ENCODE data around the gene CFAP157.
A peak's percentile ranks its signal among the peaks of the same experiment; 100 is the strongest.

Gene CFAP157

DNA sequence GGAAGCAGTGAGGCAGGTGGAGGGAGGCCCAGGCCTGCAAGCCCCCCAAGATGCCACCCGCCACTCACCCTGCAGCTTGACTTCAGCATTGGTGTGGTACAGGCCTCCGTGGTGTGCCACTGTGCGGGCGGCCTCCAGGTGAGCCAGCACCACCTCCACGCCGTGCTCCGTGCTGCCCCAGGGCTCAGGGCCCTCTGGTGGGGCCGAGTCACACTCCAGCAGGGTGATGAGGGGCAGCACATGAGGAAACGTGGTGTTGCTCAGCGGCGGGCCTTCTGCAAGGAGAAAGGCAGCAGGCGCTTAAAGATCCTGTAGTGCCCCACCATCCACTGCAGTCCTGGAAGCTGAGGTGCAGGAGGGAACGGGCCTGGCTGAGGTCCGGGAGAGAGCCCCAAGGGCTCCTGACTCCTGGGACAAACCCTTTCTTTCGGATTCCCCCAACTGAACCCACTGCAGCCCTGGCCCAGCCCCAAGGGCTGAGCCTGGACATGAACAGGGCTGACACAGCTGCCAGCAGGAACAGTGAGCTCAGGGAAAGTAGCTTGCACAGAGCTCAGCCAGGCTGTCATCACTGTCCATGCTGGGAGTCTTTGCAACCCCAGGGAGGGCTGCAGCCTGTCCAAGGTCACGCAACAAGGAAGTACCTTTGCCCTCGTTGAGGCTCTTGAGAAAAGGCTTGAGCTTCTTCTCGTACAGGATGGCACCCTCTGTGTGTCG, 33.0 kb downstream of the CFAP157 start:
- peak overlapping the region; percentile 35 for H3K23ac ChIP-seq (ENCODE audit: low read depth, low read length, poor library complexity)
- H2BK5ac ChIP-seq (ENCODE audit: low read length), result peak overlapping the region; percentile 49
- no peak for DNase-seq (ENCODE audit: low spot score)
- H3K36me3 ChIP-seq (replicated peaks in 1 of 2; ENCODE audit: control insufficient read depth in 2 of 2, insufficient read depth in 2 of 2, low read length in 2 of 2), result peaks cover 0 to 6% of the 10 kb centered on the region in 2 donors
- no peak overlapping the region for H2BK15ac ChIP-seq (ENCODE audit: low read length)
- no peak overlapping the region for H3K4ac ChIP-seq (ENCODE audit: low read length)
- peak overlapping the region; percentile 74 for H2AK5ac ChIP-seq (ENCODE audit: low read depth, low read length)
- H2AFZ ChIP-seq (ENCODE audit: low read length), result peak overlapping the region; percentile 32
- no peak overlapping the region for H3K4me3 ChIP-seq (ENCODE audit: low read length in 2 of 2)
- no peak overlapping the region for H3K14ac ChIP-seq (ENCODE audit: low read length)
- no peak overlapping the region for H2BK12ac ChIP-seq (ENCODE audit: low read length)
- no CpG with 5 or more reads among the region's 19 CpGs for WGBS, 2 donors (ENCODE audit: extremely low coverage in 2 of 2, insufficient read length in 2 of 2, insufficient replicate concordance in 1 of 2)
- H3K4me2 ChIP-seq (ENCODE audit: insufficient read depth, low read length, poor library complexity, severe bottlenecking), result no peak overlapping the region
- H3K9ac ChIP-seq (ENCODE audit: low read depth, low read length, poor library complexity), result no peak overlapping the region
- H2BK120ac ChIP-seq (ENCODE audit: low read depth, low read length), result no peak overlapping the region
- H3K27ac ChIP-seq (replicated peaks; ENCODE audit: low read length), result no peak overlapping the region
- no peaks in the 10 kb centered on the region for H3K9me3 ChIP-seq (replicated peaks in 1 of 2; ENCODE audit: control insufficient read depth in 2 of 2, insufficient read depth in 1 of 2, low read depth in 1 of 2, low read length in 2 of 2)
- peaks cover 8 to 17% of the 10 kb centered on the region in 2 donors for H3K4me1 ChIP-seq (ENCODE audit: control insufficient read depth in 2 of 2, insufficient read depth in 1 of 2, low read depth in 1 of 2, low read length in 2 of 2)
- H4K8ac ChIP-seq (ENCODE audit: low read depth, low read length), result no peak overlapping the region
- no peak overlapping the region for H3K18ac ChIP-seq (ENCODE audit: low read length)
- peak overlapping the region; percentile 68 for H4K91ac ChIP-seq (ENCODE audit: low read depth, low read length, poor library complexity)
- H3K27me3 ChIP-seq (ENCODE audit: control insufficient read depth in 3 of 3, insufficient read depth in 3 of 3, low read depth in 1 of 3, low read length in 3 of 3), result peaks cover 0 to 3% (median 0%) of the 10 kb centered on the region in 3 experiments
- H3K79me1 ChIP-seq (ENCODE audit: low read depth, low read length), result no peaks in the 10 kb centered on the region

DNA sequence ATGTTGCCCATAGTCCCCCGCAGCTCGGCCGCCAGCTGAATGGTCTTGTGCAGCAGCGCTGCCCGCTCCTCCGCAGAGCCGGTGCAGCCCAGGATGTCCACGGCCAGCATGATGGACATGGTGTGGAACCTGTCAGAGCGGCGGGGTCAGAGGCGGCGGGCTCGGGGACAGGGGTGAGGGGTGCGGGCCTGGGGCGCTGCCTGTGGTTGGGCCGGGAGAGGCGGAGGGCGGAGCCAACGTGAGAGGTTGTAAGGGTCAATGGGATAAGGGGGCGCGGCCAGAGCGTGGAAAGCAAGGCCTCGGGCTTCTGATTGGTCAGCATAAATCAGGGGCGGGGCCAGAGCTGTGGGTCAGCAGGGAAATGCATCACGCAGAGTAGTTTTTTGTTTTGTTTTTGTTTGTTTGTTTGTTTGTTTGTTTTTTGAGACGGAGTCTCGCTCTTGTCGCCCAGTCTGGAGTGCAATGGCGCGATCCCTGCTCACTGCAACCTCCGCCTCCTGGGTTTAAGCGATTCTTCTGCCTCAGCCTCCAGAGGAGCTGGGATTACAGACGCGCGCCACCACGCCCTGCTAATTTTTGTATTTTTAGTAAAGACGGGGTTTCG, 35.1 kb downstream of the CFAP157 start:
- H3K23ac ChIP-seq (ENCODE audit: low read depth, low read length, poor library complexity), result no peak overlapping the region
- peak overlapping the region; percentile 89 for H2AFZ ChIP-seq (ENCODE audit: low read length)
- no peak overlapping the region for H2BK120ac ChIP-seq (ENCODE audit: low read depth, low read length)
- H2AK5ac ChIP-seq (ENCODE audit: low read depth, low read length), result no peak overlapping the region
- peaks cover 0 to 10% (median 0%) of the 10 kb centered on the region in 3 experiments for H3K27me3 ChIP-seq (ENCODE audit: control insufficient read depth in 3 of 3, insufficient read depth in 3 of 3, low read depth in 1 of 3, low read length in 3 of 3)
- H4K91ac ChIP-seq (ENCODE audit: low read depth, low read length, poor library complexity), result no peak overlapping the region
- H3K79me1 ChIP-seq (ENCODE audit: low read depth, low read length), result no peaks in the 10 kb centered on the region
- peak overlapping the region; percentile 99 for H3K4me2 ChIP-seq (ENCODE audit: insufficient read depth, low read length, poor library complexity, severe bottlenecking)
- no CpG with 5 or more reads among the region's 38 CpGs for WGBS, 2 donors (ENCODE audit: extremely low coverage in 2 of 2, insufficient read length in 2 of 2, insufficient replicate concordance in 1 of 2)
- peaks cover 0 to 6% of the 10 kb centered on the region in 2 donors for H3K36me3 ChIP-seq (replicated peaks in 1 of 2; ENCODE audit: control insufficient read depth in 2 of 2, insufficient read depth in 2 of 2, low read length in 2 of 2)
- DNase-seq (ENCODE audit: low spot score), result peak; percentile 91
- no peak overlapping the region for H4K8ac ChIP-seq (ENCODE audit: low read depth, low read length)
- H3K18ac ChIP-seq (ENCODE audit: low read length), result peak overlapping the region; percentile 92
- no peak overlapping the region for H3K14ac ChIP-seq (ENCODE audit: low read length)
- no peak overlapping the region for H2BK12ac ChIP-seq (ENCODE audit: low read length)
- peaks cover 2 to 9% of the 10 kb centered on the region in 2 donors for H3K4me1 ChIP-seq (ENCODE audit: control insufficient read depth in 2 of 2, insufficient read depth in 1 of 2, low read depth in 1 of 2, low read length in 2 of 2)
- H2BK15ac ChIP-seq (ENCODE audit: low read length), result no peak overlapping the region
- H3K4me3 ChIP-seq (ENCODE audit: low read length in 2 of 2), result peak overlapping the region; percentile 43 to 72
- no peak overlapping the region for H3K27ac ChIP-seq (replicated peaks; ENCODE audit: low read length)
- H2BK5ac ChIP-seq (ENCODE audit: low read length), result no peak overlapping the region
- H3K9ac ChIP-seq (ENCODE audit: low read depth, low read length, poor library complexity), result peak overlapping the region; percentile 83
- H3K9me3 ChIP-seq (replicated peaks in 1 of 2; ENCODE audit: control insufficient read depth in 2 of 2, insufficient read depth in 1 of 2, low read depth in 1 of 2, low read length in 2 of 2), result no peaks in the 10 kb centered on the region
- H3K4ac ChIP-seq (ENCODE audit: low read length), result no peak overlapping the region

DNA sequence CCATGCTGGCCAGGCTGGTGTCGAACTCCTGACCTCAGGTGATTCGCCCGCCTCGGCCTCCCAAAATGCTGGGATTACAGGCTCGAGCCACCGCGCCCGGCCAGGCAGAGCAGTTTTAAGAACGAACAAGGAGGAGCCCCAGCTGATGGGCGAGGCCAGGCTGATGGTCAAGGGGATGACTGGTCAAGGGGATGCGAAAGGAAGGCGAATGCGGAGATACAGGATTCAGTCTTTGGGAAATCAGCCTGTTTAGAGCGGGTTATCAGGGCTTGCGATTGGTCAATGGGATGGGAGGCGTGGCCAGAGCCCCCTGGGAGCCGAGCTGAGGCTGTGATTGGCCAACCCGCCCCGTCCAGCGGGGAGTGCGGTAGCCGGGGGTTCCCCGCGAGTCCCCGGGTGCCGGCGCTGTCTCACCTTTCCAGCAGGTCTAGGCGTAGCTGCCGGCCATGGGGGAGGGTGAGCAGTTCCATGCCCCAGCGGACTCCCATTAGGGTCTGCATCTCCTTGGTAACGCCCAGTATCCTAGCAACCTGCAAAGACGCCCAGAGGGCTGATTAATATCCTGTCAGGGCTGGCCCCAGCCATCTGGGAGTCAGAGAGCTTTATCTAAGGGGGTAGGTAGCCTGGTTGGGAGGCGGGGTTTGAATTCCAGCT, 35.8 kb downstream of the CFAP157 start:
- Histone ChIP-seq H2AK5ac (ENCODE audit: low read depth, low read length) (no peak overlapping the region), H2BK12ac (ENCODE audit: low read length) (no peak overlapping the region), H3K27me3 (ENCODE audit: control insufficient read depth in 3 of 3, insufficient read depth in 3 of 3, low read depth in 1 of 3, low read length in 3 of 3) (peaks cover 0 to 10% (median 0%) of the 10 kb centered on the region in 3 experiments), H3K14ac (ENCODE audit: low read length) (no peak overlapping the region), H3K79me1 (ENCODE audit: low read depth, low read length) (no peaks in the 10 kb centered on the region), H2BK120ac (ENCODE audit: low read depth, low read length) (no peak overlapping the region), H3K4me3 (ENCODE audit: low read length in 2 of 2) (peak overlapping the region; percentile 43 to 74), H4K91ac (ENCODE audit: low read depth, low read length, poor library complexity) (no peak overlapping the region), H2AFZ (ENCODE audit: low read length) (peak overlapping the region; percentile 89), H3K18ac (ENCODE audit: low read length) (no peak overlapping the region), H2BK5ac (ENCODE audit: low read length) (no peak overlapping the region), H3K4ac (ENCODE audit: low read length) (no peak overlapping the region), H3K36me3 (replicated peaks in 1 of 2; ENCODE audit: control insufficient read depth in 2 of 2, insufficient read depth in 2 of 2, low read length in 2 of 2) (peaks cover 0 to 6% of the 10 kb centered on the region in 2 donors), H3K4me1 (ENCODE audit: control insufficient read depth in 2 of 2, insufficient read depth in 1 of 2, low read depth in 1 of 2, low read length in 2 of 2) (peaks cover 2 to 9% of the 10 kb centered on the region in 2 donors), H3K27ac (replicated peaks; ENCODE audit: low read length) (no peak overlapping the region), H3K4me2 (ENCODE audit: insufficient read depth, low read length, poor library complexity, severe bottlenecking) (peak overlapping the region; percentile 99), H3K9me3 (replicated peaks in 1 of 2; ENCODE audit: control insufficient read depth in 2 of 2, insufficient read depth in 1 of 2, low read depth in 1 of 2, low read length in 2 of 2) (no peaks in the 10 kb centered on the region), H3K23ac (ENCODE audit: low read depth, low read length, poor library complexity) (no peak overlapping the region), H2BK15ac (ENCODE audit: low read length) (no peak overlapping the region), H4K8ac (ENCODE audit: low read depth, low read length) (no peak overlapping the region), H3K9ac (ENCODE audit: low read depth, low read length, poor library complexity) (no peak overlapping the region)
- WGBS, 2 donors (ENCODE audit: extremely low coverage in 2 of 2, insufficient read length in 2 of 2, insufficient replicate concordance in 1 of 2), result no CpG with 5 or more reads among the region's 33 CpGs
- DNase-seq (ENCODE audit: low spot score), result peak; percentile 77
